GM12864 (cell line): ENCODE data around the gene ARFRP1.

Source experiments
- DNase-seq: peaks from one replicate; pipeline ENCODE4 v3.0.0-alpha.2; 2011; ENCODE audit warnings: low read depth
- H3K4me3 ChIP-seq: 2 replicates; pipeline ENCODE4 v1.5.1; 2011; ENCODE audit warnings: mild to moderate bottlenecking, low read depth, low read length, control low read depth
- TF ChIP-seq, protein P1 (sequence below): IDR thresholded peaks from 2 replicates; pipeline ENCODE4 v1.5.1; 2011; ENCODE audit warnings: low read depth, mild to moderate bottlenecking, moderate library complexity, low read length, control low read depth, inconsistent platforms; ENCODE audit errors: missing control alignments

The ARFRP1 gene

DNA sequence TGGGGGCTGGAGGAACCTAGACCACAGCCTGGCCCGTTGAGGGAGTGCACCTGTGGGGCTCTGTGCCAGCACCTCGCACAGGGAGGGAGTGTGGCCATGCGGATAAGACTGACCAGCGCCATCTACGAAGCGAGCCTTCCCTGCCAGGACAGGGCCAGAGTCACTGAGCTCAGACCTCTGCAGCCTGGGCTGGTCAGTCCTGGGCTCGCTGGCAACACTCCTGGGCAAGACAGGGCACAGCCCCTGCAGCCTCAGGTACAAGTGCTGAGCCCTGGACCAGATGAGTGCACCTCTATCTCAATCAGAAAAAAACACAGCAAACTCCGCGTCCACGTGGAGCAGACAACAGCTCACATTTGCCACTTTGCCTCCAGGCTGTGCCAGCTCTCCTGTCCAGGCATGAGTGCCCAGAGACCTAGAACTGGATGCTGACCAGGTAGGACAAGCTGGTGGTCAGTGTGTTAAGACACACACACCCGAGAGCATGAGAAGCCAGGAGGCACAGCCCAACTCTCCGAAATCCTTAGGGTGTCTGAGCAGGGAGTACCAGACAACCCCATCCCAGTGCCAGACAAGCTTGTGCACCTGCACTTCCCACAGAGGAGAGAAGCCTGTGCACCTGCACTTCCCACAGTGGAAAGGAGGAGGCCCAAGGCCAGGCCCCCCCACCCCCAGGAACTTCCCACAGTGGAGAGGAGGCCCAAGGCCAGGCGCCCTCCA, 4.9 kb downstream of the ARFRP1 start:
- no peak for DNase-seq
- TF ChIP-seq, protein P1, sequence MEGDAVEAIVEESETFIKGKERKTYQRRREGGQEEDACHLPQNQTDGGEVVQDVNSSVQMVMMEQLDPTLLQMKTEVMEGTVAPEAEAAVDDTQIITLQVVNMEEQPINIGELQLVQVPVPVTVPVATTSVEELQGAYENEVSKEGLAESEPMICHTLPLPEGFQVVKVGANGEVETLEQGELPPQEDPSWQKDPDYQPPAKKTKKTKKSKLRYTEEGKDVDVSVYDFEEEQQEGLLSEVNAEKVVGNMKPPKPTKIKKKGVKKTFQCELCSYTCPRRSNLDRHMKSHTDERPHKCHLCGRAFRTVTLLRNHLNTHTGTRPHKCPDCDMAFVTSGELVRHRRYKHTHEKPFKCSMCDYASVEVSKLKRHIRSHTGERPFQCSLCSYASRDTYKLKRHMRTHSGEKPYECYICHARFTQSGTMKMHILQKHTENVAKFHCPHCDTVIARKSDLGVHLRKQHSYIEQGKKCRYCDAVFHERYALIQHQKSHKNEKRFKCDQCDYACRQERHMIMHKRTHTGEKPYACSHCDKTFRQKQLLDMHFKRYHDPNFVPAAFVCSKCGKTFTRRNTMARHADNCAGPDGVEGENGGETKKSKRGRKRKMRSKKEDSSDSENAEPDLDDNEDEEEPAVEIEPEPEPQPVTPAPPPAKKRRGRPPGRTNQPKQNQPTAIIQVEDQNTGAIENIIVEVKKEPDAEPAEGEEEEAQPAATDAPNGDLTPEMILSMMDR = no peak
- H3K4me3 ChIP-seq = no peak overlapping the region

DNA sequence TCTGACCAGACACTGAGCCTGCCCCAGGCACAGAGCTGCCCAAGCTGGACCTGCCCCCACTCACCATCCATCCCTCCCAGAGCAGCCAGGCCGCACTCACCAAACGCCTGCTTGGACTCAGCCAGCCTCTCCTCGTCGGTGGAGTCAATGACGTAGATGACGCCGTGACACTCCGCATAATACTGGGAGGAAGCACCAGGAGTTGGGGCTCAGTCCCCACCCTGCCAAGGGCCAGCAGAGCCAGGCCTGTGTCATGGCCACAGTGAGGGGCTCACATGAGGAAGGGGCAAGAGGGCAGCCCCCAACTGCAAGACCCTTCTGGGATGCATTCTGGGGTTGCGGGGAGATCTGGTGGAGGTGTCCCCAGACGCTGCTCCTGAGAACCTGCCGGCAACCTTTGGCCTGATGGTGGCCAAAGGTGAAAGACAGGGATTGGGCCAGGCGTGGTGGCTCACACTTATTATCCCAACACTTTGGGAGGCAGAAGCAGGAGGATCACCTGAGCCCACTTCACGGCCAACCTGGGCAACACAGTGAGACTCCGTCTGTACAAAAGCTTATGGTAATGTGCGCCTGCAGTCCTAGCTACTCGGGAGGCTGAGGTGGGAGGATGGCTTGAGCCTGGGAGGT, 5.6 kb downstream of the ARFRP1 start:
- no peak overlapping the region for H3K4me3 ChIP-seq
- TF ChIP-seq, protein P1 = no peak
- DNase-seq = no peak

DNA sequence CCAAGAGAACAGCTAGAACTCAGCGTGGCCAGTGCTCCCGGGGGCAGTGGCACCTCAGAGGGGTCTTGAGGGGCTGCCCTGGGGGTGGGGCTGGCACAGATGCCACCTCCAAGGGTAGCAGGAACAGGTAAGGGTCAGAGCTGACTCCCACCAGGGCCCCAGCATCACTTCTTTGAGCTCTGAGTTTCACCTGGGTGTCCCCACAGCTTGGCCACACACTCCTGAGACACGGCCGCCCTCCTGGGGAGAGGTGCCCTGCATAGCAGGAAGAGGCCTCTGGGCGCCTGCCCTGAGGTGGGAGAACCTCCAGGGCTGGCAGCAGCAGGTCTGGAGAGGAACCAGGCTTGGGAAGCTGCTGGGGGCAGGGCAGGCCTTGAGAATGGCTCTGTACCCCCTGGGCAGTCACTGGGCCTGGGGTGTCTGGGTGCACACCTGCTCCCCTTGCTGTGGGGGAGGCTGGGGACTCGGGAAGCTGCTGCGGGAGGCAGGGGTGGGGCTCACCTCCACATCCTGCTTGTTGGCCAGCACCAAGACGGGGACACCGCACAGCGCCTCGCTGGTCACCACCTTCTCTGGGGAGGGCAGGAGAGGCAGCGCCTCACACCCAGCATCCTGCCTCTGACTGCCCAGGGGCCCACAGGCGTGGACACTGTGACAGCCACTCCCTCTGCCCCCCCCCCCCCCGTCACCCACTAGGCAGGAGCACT, 6.3 kb downstream of the ARFRP1 start:
- H3K4me3 ChIP-seq = no peak overlapping the region
- TF ChIP-seq, protein P1 = no peak

DNA sequence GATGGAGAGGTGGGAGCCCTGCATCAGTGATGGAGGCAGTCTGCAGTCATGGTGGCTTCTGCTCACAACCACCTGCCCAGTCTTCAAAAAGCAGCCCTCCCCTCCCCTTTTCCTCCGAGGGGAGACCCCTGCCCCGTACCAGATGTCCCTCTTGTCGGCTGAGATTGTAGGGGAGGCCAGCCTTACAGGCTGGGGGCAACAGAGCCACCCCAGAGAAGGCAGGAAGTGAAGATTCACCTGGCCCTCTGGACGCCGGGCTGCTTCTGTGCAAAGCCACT, 6.8 kb downstream of the ARFRP1 start:
- H3K4me3 ChIP-seq = no peak overlapping the region
- no peak for DNase-seq
- TF ChIP-seq, protein P1 = no peak

More for the DNA sequence above, 6.3 kb downstream of the ARFRP1 start:
- no peak for DNase-seq

DNA sequence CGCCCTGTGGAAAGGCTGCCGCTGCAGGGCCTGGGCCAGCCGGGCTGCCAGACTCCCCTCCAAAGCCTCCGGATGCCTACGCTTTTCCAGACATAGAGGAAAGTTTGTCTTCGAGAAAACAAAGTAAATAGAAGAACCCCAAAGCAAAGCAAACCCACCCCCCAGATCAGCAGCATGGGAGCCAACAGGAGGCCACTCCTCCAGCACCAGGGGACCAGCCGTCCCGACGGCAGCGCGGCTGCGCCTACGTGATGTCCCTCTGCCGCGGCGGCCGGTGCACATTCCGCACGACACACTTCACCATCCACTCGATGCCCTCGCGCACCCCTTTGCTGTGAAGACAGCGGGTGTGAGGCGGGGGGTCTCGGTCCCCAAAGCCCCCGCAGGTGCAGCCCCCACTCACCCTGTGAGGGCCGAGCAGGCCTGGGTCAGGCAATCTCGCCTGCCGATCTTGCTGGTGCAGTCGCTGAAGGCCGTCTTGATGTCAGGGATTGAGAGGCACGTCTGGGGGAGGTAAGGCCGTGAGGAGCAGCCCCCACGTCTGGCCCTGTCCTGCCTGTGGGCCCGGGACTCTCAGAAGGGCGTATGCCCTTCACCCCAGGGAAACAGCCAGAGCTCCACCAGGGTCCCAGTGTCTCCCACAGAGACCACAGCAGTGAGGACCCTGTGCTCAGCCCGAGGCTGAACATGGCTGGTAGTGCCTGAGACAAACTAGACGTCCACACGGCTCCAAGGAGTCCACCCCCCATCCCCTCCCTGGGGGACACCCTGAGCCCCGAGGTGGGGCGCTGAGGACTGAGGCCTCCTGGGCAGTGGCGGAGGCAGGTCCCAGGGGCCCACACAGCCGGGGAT, 7.4 kb downstream of the ARFRP1 start:
- TF ChIP-seq, protein P1 = no peak
- no peak for DNase-seq
- H3K4me3 ChIP-seq = no peak overlapping the region

DNA sequence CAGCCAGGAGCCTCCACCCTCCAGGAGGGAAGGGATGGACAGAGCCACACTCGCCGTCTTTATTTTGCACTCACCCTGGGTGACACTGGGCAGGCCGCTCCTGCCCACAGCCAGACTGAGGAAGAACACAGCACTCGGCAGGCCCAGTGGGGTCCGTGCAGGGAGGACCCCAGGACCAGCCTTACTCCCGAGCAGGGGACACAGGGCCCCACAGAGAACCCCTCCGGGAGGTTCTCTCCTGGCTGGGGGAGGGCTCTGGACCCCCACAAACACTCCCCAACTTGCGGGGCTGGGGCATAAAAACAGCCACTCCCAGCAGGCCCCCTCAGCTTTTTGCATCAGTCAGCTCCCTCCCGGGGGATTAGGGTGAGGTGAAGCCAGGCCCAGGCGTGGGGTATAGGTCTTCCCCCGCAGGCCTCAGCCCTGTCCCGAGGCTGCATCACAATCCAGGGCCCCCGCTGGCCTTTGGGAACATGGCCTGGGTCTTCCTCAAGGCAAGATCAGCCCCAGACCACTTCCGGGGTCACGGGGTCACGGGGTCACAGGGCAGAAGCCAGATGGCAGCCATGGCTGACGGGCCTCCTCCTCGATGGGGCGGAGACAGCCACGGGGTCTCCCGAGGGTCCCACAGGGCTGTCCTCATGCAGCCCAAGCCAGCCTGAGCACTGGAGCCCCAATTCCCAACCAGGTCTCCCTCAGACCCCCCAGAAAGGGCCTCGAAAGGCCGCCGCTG, 8.1 kb downstream of the ARFRP1 start:
- DNase-seq = no peak
- TF ChIP-seq, protein P1 = no peak
- H3K4me3 ChIP-seq = no peak overlapping the region
